ENCODE measurements around the gene CD1E.
"Not testable (repeated sequence)": the region's sequence is repeated elsewhere in the genome, so short reads cannot be mapped to it uniquely, and the experiment has no call there.

The CD1E gene

DNA sequence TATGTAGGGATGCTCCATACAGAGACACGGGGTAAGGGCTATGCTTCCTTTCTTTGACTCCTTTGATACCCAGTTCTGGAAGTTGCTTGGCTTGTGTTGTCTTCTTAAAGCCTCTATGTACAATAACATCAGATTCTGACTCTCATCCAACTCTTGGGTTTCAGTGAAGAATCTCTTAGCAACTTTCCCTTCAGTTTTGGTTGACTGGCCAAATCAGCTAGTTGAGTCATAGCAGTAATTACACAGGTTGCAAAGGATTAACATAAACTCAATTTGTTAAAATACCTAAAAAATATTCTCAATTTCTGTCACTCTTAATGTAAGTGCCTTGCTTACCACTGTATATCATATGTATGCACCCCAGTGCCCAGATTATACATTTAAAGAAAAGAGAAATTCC, 9.2 kb downstream of the CD1E start:
- no peak for DNase-seq

DNA sequence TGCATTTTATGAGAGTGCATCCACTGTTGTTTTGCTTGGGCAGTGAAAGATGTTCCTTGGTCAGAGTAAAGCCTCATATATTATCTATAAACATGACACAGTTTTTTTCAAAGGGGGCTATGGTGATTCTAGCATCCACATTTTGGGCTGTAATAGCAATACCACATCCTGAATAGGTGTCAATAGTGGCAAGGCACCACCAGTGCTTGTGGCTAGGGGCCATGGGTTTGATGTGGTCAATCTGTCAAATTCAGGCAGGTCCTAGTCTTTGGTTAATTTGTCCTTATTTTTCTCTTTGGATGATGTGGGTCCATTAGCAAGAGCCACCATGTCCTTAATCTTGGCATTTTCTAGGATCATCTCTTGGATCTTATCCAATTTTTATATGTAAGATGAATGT, 13.1 kb downstream of the CD1E start:
- DNase-seq: no peak

DNA sequence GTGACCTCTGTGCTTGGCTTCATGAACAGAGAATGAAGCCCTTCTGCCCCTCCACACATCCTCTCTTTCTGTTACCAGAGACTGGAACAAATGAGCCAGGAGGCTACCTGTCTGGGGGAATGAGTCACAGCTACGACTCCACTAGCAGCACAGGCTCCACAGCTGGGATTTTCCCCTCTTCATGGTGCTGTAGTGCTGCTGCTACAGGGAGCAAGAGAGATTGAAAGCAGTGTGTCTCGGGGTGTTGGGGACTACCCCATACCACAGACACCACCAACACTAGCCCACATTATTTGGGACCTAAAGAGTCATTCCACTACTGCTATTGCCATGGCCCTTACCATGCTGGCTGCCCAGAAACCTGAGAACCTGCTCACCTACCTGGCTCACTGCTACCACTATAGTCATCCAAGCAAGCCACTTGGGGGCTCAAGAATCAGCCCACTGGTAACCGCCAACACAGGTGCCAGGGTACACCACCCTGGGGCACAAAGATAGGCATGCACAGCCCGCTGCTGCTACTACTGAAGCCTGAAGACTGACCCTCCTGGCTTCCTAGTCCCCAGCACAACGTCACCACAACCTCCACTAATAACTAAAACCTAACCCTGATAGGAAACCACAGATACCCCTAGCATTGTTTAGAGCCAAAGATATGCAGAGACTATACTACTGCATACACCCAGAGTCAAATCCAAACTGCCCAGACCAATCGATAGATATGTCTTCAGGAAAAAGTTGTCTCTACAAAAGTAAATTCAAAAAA, 17.7 kb downstream of the CD1E start:
- no peak for DNase-seq

DNA sequence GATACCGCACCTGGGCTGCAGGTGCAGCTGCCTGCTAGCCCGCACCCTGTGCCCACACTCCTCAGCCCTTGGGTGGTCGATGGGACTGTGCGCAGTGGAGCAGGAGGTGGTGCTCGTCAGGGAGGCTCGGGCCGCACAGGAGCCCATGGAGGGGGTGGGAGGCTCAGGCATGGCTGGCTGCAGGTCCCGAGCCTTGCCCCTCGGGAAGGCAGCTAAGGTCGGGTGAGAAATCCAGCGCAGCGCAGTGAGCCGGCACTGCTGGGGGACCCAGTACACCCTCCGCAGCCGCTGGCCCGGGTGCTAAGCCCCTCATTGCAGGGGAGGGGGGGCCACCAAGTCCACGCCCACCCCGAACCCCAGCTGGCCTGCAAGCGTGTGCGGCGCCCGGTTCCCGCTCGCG, 20.4 kb downstream of the CD1E start:
- DNase-seq: not testable (repeated sequence)

DNA sequence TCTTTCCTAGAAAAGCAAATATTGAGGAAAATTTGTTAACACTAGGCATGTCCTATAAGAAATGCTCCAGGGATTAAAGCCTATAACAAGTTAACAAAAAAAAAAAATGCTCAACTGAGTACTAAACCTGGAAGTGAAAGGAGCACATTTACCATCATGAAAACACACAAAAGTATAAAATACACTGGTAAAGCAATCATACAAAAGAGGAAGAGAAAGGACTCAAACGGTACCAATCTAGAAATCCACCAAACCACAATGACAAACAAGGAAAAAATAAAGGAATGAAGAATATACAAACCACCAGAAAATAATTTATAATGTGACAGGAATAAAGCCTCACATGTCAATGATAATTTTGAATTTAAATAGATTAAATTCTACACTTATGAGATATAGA, 21.2 kb downstream of the CD1E start:
- no peak for DNase-seq

DNA sequence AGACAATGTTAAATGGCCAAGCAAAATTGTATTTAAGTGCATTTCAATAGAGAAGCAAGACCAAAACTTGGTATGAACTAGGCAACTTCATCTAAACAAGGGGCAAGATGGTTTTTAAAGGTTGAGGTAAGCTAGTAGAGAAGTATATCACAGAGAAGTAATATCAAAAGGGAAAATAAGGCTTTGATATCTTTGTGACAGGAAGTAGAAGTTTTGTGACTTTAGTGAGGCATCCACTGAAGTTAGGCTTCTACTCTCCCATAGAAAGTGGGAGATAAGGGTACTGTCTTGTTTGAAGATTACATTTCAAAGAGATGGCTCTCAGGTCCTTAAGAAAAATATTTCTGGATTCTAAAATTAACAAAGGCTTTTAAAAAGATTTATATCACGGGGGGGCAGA, 36.6 kb downstream of the CD1E start:
- no peak for DNase-seq

DNA sequence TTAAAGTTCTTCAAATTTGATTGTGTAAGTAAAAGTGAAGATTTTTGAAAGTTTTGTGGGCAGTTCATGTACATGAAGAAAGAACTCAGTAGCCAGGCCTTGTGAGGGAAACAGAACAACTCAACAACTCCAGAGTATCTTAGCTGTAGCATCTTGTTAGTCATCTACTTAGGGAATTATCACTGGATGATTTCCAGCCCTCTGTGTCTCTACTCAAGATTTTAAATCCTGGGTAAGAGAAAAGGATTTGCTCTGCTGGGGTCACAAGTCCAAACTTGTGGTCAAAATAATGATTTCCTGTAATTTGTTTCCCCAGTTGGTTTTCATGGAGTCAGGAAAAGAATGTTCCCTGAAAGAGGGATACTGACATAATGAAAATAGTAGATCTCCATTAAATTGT, 37.4 kb downstream of the CD1E start:
- DNase-seq: no peak

DNA sequence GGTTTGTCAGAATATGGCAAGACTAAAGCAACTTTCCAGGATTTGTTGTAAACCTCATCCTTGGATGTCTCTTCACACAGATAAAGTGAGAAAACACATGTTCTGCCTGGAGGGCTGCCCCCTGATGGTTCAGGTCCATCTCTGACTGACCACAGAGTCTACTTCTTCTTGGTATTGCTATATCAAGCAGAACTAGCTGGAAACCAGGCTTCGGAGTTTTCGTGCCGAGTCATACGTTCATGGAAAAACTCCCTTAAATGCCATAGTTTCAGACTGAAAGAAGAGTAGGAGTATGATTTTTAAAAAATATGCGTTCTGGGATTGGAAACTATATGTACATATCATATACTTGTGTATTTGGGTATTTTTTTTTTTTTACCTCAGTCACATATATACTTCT, 39.8 kb downstream of the CD1E start:
- no peak for DNase-seq

DNA sequence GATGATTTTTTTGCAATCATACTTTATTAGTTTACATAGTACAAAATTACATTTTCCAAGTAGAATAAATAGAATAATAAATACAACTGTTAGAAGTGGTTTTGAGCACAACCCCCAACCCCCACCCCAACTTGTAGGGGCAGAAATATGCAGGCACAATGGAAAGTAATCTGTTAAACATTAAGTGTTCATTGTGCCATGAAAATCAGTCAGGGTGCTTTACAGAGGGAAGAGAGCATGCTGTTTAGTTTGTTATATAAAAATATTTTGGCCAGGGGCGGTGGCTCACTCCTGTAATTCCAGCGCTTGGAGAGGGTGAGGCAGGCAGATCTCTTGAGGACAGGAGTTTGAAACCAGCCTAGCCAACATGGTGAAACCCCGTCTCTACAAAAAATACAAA, 43.0 kb downstream of the CD1E start:
- no peak for DNase-seq

DNA sequence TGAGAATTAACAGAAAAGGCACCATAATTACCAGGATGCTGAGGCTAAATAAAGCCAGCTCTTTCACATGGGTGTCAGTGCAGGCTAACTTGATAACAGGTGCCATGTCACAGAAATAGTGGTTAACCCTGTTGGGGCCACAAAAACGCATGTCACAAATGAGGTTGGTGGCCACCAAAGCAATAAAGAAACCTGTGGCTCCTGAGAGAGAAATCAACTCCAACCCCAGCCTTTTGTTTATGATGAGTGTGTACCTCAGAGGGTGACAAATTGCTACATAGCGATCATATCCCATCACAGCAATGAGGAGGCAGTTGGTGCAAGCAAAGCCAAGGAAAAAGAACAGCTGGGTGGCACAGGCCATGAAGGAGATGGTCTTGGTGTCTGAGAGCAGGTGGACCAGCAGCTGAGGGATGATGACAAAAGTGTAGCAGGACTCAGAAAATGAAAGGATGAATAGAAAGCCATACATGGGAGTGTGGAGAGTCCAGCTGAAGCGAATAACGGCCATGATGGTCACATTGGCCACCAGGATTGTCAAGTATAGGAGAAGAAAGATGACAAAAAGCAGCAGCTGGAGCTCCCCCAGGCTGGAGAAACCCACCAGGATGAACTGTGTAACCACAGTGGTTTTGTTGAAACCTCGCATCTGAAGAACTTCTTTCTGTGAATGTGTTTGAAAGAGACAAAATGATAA, 45.3 kb downstream of the CD1E start, which contains the start of gene OR10T2:
TSS of gene OR10T2 (minus strand) at position 649 of the 697 bp plus-strand sequence. CDS start at position 649, 0 bp downstream.
- DNase-seq: no peak

DNA sequence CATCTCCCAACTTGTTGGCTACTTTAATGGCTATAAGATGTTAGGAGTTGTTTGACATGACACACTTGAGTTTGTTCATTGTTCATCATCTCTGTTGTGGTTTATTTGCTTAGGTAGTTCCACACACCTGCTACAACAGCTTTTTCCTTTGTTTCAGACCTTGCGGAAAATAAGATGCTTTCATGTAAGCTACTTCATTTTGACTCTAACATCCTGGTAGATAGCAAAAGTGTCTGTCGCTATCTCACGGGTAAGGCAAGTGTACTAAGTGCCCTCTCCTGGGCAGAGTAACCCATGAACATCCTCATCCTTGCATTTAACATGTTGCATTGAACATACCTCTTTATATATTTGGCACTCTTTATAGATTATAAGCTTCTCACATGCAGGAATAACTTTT, 47.2 kb downstream of the CD1E start:
- no peak for DNase-seq

DNA sequence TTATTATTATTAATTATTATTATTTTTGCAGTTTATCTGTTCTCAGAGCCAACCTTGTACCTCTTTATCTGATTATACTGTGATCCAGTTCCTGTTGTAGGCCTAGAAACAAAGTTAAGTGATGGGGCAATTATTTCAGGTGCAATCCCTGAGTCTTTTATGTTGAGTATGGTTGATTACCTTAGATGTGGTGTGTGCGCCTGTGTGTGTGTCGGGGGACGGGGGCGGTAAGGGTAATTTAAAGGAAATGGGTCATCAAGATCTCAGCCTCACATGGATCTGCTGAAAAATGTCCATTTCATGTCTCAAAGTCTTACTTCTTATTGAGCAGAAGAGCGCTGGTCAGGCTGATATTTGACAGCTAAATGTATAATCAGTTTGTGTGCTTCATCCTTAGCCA, 53.4 kb downstream of the CD1E start:
- no peak for DNase-seq
